Measurements from ENCODE around the gene TOP1. TPM values are rescaled to one million over a fixed set of nuclear protein-coding genes. Genes with fewer than 3 reads are reported as not detected.
A peak's percentile ranks its signal among the peaks of the same experiment; 100 is the strongest.

TOP1 gene
- total and polyA plus RNA-seq, 9 of the 15 experiments (the other 6 are each of a cell fraction or from before 2014, with no cell fraction given), result 26.4 to 127 (median 39.6) TPM

DNA sequence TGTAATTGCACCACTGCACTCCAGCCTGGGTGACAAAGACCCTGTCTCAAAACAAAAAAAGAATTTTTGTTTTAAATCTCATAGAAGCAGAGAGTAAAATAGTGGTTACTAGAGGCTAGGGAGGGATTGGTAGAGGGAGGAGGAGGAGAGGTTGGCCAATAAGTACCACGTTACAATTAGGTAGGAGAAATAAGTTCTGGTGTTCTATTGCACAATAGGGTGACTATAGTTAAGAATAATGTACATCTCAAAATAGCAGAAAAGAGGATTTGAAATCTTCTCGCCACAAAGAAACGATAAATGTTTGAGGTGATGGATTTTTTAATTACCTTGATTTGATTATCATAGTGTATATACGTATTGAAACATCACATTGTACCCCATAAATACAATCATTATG is 27.1 kb upstream of the TOP1 start:
- WGBS (ENCODE audit: insufficient coverage, low coverage, missing lambda C conversion rate), result 92% methylated on average over 4 of the region's 4 CpGs
- Histone ChIP-seq H3K4me1 (replicated peaks in 1 of 2; ENCODE audit: control insufficient read depth in 2 of 2, insufficient read depth in 2 of 2, low read length in 2 of 2) (peaks cover 16 to 30% of the 10 kb centered on the region in 2 experiments), H3K36me3 (ENCODE audit: control insufficient read depth, insufficient read depth, low read length) (no peaks in the 10 kb centered on the region), H4K20me1 (replicated peaks; ENCODE audit: control insufficient read depth, insufficient read depth, low read length) (no peaks in the 10 kb centered on the region), H2AFZ (ENCODE audit: low read depth, low read length) (no peak overlapping the region), H3K9me3 (replicated peaks; ENCODE audit: control insufficient read depth, insufficient read depth, low read depth, low read length) (0 out of 2 replicates have a peak, but pooled peaks cover 1% of the 10 kb centered on the region), H3K4me3 (no peak overlapping the region), H3K9ac (ENCODE audit: insufficient read depth in 1 of 2, low read depth in 2 of 2, low read length in 2 of 2) (no peak overlapping the region), H3K79me2 (ENCODE audit: control insufficient read depth, insufficient read depth, low read length) (no peaks in the 10 kb centered on the region), H3K9me1 (ENCODE audit: control insufficient read depth, insufficient read depth, low read length) (no peaks in the 10 kb centered on the region), H3K27ac (ENCODE audit: extremely low read depth, low read depth, low read length) (no peak overlapping the region), H3K27me3 (ENCODE audit: control insufficient read depth in 2 of 2, insufficient read depth in 2 of 2, low read length in 2 of 2) (no peaks in the 10 kb centered on the region), H3K4me2 (ENCODE audit: insufficient read depth, low read length) (no peak overlapping the region)
- TF ChIP-seq, protein P1, sequence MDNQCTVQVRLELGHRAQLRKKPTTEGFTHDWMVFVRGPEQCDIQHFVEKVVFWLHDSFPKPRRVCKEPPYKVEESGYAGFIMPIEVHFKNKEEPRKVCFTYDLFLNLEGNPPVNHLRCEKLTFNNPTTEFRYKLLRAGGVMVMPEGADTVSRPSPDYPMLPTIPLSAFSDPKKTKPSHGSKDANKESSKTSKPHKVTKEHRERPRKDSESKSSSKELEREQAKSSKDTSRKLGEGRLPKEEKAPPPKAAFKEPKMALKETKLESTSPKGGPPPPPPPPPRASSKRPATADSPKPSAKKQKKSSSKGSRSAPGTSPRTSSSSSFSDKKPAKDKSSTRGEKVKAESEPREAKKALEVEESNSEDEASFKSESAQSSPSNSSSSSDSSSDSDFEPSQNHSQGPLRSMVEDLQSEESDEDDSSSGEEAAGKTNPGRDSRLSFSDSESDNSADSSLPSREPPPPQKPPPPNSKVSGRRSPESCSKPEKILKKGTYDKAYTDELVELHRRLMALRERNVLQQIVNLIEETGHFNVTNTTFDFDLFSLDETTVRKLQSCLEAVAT (IDR thresholded peaks at IDR 0.05), result no peak
- TF ChIP-seq CREM (IDR thresholded peaks at IDR 0.05; ENCODE audit: low read depth) (no peak), CTBP1 (IDR thresholded peaks at IDR 0.05; ENCODE audit: borderline replicate concordance) (no peak), MAFK (IDR thresholded peaks at IDR 0.05; ENCODE audit: low read length) (no peak), EWSR1 (IDR thresholded peaks at IDR 0.05; ENCODE audit: borderline replicate concordance, low read depth, partially characterized antibody) (no peak), POLR2B (IDR thresholded peaks at IDR 0.05; ENCODE audit: low read depth, partially characterized antibody) (no peak), SMARCC2 (IDR thresholded peaks at IDR 0.05; ENCODE audit: low read depth) (no peak), DPF2 (IDR thresholded peaks at IDR 0.05) (no peak), CEBPG (CRISPR knock-in tag; IDR thresholded peaks at IDR 0.05) (no peak), CEBPG (tag; conservative IDR thresholded peaks at IDR 0.05 in 1 of 2, IDR thresholded peaks at IDR 0.05 in 1 of 2) (peak; percentile 57 to 89; a peak in 3 of 4 replicates), CEBPB (tag; IDR thresholded peaks at IDR 0.05) (peak; percentile 86)
- TF ChIP-seq, protein P2, sequence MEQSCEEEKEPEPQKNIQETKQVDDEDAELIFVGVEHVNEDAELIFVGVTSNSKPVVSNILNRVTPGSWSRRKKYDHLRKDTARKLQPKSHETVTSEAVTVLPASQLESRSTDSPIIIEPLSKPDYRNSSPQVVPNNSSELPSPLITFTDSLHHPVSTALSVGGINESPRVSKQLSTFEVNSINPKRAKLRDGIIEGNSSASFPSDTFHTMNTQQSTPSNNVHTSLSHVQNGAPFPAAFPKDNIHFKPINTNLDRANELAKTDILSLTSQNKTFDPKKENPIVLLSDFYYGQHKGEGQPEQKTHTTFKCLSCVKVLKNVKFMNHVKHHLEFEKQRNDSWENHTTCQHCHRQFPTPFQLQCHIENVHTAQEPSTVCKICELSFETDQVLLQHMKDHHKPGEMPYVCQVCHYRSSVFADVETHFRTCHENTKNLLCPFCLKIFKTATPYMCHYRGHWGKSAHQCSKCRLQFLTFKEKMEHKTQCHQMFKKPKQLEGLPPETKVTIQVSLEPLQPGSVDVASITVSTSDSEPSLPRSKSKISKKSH (CRISPR knock-in tag; IDR thresholded peaks at IDR 0.05), result no peak
- ATAC-seq (no peak), DNase-seq (ENCODE audit: extremely low read depth in 1 of 4, low spot score in 3 of 4) (no peak), FAIRE-seq (no peak)
- intact Hi-C loops (cut with micrococcal nuclease), result no loop called here
- BruUV-seq (replicated peaks), result no TSS peak
- in situ Hi-C loops (cut with MboI), result no loop called here
- ChIA-PET POLR2A (no interaction called here), CTCF (ENCODE audit: low intra/inter-chr PET ratio) (no interaction called here)
